Activated T-helper 1 cell treated with anti-CD3 and anti-CD28 coated beads, Interleukin-2, amount 50 U/mL, for 16 hours (primary cell): ENCODE measurements around the gene PRSS35.
"Not testable (repeated sequence)": the region's sequence is repeated elsewhere in the genome, so short reads cannot be mapped to it uniquely, and the experiment has no call there.

Source experiments
- DNase-seq, 2 donors: peaks; one replicate each; pipeline ENCODE4 v3.0.0-alpha.2; 2020; ENCODE audit warnings: low read depth in 1 of 2, low spot score in 1 of 2

Gene PRSS35

GRCh38 chr6:83511901-83512681 lies at the start of gene PRSS35:
PRSS35 (plus strand) TSS chr6:83512534; CDS start chr6:83523442, 10,908 bp downstream.
- DNase-seq: no peak

- no peak for DNase-seq
Observed at GRCh38 chr6:83463886-83464285, 48.4 kb upstream of the PRSS35 start.

GRCh38 chr6:83464381-83465140 lies 47.8 kb upstream of the PRSS35 start:
- DNase-seq: no peak

GRCh38 chr6:83466328-83466727 lies 46.0 kb upstream of the PRSS35 start:
- DNase-seq: no peak

- no peak for DNase-seq
Observed at GRCh38 chr6:83467620-83468036, 44.7 kb upstream of the PRSS35 start.

- no peak for DNase-seq
Observed at GRCh38 chr6:83470001-83470400, 42.3 kb upstream of the PRSS35 start.

- no peak for DNase-seq
Observed at GRCh38 chr6:83470587-83470986, 41.7 kb upstream of the PRSS35 start.

- no peak for DNase-seq
Observed at GRCh38 chr6:83472767-83473166, 39.6 kb upstream of the PRSS35 start.

- no peak for DNase-seq
Observed at GRCh38 chr6:83474309-83474708, 38.0 kb upstream of the PRSS35 start.

- no peak for DNase-seq
Observed at GRCh38 chr6:83476971-83477370, 35.4 kb upstream of the PRSS35 start.

GRCh38 chr6:83479389-83479788 lies 32.9 kb upstream of the PRSS35 start:
- no peak for DNase-seq

- DNase-seq: no peak
Observed at GRCh38 chr6:83480470-83480869, 31.9 kb upstream of the PRSS35 start.

GRCh38 chr6:83481938-83482337 lies 30.4 kb upstream of the PRSS35 start:
- DNase-seq: not testable (repeated sequence)

- DNase-seq: no peak
Observed at GRCh38 chr6:83488448-83488847, 23.9 kb upstream of the PRSS35 start.

GRCh38 chr6:83488861-83489260 lies 23.5 kb upstream of the PRSS35 start:
- no peak for DNase-seq

GRCh38 chr6:83490217-83490807 lies 22.0 kb upstream of the PRSS35 start:
- DNase-seq: no peak

GRCh38 chr6:83505356-83505755 lies 7.0 kb upstream of the PRSS35 start:
- no peak for DNase-seq

GRCh38 chr6:83509441-83509840 lies 2.9 kb upstream of the PRSS35 start:
- DNase-seq: no peak

GRCh38 chr6:83510791-83511190 lies 1.5 kb upstream of the PRSS35 start:
- no peak for DNase-seq

- no peak for DNase-seq
Observed at GRCh38 chr6:83511266-83511665, 1.1 kb upstream of the PRSS35 start.

- no peak for DNase-seq
Observed at GRCh38 chr6:83514466-83514865, 2.1 kb downstream of the PRSS35 start.

- DNase-seq: no peak
Observed at GRCh38 chr6:83514866-83515466, 2.6 kb downstream of the PRSS35 start.
